Measurements from ENCODE around the gene EPB41L4A.
A peak's percentile ranks its signal among the peaks of the same experiment; 100 is the strongest.
"Not testable (repeated sequence)": the region's sequence is repeated elsewhere in the genome, so short reads cannot be mapped to it uniquely, and the experiment has no call there.

EPB41L4A gene, protein sequence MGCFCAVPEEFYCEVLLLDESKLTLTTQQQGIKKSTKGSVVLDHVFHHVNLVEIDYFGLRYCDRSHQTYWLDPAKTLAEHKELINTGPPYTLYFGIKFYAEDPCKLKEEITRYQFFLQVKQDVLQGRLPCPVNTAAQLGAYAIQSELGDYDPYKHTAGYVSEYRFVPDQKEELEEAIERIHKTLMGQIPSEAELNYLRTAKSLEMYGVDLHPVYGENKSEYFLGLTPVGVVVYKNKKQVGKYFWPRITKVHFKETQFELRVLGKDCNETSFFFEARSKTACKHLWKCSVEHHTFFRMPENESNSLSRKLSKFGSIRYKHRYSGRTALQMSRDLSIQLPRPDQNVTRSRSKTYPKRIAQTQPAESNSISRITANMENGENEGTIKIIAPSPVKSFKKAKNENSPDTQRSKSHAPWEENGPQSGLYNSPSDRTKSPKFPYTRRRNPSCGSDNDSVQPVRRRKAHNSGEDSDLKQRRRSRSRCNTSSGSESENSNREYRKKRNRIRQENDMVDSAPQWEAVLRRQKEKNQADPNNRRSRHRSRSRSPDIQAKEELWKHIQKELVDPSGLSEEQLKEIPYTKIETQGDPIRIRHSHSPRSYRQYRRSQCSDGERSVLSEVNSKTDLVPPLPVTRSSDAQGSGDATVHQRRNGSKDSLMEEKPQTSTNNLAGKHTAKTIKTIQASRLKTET

DNA sequence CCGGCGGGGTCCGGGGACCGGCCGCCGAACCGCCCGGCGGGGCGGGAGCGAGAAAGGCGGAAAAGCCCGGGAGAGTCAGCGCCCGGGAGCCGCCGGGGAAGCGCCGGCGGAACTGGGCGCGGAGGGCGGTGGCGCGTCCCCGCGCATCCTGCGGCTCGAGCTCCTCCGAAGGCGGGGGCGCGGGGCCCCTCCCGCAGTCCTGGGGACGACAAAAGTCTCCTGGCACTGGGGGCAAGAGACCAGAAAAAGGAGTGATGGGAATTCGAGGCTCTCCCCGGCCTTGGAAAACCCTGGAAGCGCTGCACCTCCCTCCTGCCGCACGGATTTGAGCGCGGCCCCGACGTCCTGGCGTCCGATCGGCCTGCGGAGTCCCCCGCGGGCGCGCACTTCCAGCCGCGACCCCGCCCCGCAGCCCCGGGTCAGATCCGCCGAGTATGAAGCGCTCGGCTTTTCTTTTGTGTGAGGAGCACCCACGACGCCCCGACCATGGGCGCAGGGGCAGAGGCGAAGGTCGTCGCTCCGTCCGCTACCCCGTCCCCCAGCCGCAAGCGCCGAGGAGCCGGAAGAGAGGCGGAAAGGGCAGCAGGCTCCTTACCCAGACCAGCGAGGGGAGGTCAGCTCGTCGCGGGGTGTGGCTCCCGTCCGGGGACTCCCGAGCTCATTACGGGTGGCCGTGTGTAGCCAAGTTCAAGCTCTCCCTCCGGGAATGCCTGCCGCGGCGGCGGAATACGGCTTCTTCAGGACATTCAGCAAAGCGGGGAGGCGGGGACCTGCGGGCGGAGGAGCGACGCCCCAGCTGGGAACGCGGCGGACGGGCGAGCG lies at the start of gene EPB41L4A:
TSS of gene EPB41L4A (minus strand) at position 114 of the 822 bp plus-strand sequence. CDS start 238 bp downstream, outside the sequence.
- DNase-seq: no peak

DNA sequence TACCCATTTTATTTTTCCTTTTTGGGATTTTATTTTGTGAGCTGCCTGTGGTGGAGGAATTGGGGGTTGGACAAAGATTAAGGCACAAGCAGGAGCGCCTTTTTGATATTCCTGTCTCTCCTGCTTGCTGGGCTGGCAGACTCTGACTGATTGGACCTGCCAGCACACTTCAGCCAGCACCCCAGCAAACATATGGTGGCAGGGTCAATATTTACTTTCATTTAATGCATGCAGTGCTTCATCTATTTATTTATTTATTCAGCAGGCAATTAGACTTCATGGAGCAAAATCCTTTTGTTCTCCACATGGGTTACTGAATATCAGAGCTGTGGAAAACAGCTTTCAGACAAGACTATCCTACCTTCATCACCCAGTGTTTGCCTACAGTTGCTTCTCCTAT lies 48.4 kb upstream of the EPB41L4A start:
- no peak for DNase-seq

DNA sequence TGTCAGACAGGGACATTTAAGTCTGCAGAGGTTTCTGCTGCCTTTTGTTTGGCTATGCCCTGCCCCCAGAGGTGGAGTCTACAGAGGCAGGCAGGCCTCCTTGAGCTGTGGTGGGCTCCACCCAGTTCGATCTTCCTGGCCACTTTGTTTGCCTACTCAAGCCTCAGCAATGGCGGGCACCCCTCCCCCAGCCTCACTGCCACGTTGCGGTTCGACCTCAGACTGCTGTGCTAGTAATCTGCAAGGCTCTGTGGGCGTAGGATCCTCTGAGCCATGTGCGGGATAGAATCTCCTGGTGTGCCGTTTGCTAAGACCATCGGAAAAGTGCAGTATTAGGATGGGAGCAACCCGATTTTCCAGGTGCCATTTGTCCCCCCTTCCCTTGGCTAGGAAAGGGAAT lies 47.2 kb upstream of the EPB41L4A start:
- not testable (repeated sequence) for DNase-seq

DNA sequence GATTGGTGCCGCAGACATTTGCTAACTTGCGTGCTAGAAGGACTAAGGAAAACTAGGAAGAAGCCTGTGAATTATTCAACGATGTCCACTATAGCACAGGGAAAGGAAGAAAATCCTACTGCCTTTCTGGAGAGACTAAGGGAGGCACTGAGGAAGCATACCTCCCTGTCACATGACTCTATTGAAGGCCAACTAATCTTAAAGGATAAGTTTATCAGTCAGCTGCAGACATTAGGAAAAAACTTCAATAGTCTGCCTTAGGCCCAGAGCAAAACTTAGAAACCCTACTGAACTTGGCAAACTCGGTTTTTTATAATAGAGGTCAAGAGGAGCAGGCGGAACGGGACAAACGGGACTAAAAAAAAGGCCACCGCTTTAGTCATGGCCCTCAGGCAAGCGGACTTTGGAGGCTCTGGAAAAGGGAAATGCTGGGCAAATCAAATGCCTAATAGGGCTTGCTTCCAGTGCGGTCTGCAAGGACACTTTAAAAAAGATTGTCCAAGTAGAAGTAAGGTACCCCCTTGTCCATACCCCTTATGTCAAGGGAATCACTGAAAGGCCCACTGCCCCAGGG lies 28.2 kb upstream of the EPB41L4A start:
- not testable (repeated sequence) for DNase-seq

DNA sequence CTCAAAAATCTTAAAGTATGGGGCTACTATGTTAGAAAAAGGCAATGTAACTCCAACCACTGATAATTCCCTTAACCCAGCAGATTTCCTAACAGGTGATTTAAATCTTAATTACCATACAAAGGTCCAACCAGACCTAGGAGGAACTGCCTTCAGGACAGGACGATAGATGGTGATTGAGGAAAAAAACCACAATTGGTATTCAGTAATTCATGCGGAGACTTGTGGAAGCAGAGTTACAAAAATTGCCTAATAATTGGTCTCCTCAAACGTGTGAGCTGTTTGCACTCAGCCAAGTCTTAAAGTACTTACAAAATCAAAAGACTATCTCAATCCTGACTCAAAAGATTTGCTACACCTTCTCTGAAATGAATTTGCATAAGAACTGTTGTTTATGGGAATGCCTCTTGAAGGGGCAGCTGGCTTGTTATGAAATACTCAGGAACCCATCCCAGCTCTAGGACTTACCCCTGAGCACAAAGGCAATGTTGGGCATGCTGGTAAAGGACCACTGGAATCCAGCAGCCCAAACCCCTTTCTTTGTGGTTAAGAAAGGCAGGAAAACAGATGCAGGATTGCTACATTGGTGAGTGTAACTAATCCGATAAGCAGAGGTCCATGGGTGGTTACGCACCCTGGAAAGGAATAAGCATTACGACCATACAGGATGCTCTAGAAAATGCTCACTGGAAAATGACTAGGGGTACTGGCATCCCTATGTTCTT lies 26.7 kb upstream of the EPB41L4A start:
- DNase-seq: no peak

DNA sequence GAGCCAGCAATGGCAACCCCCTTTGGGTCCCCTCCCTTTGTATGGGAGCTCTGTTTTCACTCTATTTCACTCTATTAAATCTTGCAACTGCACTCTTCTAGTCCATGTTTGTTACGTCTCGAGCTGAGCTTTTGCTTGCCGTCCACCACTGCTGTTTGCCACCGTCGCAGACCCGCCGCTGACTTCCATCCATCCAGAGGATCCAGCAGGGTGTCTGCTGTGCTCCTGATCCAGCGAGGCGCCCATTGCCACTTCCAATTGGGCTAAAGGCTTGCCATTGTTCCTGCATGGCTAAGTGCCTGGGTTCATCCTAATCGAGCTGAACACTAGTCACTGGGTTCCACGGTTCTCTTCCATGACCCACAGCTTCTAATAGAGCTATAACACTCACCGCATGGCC lies 24.9 kb upstream of the EPB41L4A start:
- not testable (repeated sequence) for DNase-seq

DNA sequence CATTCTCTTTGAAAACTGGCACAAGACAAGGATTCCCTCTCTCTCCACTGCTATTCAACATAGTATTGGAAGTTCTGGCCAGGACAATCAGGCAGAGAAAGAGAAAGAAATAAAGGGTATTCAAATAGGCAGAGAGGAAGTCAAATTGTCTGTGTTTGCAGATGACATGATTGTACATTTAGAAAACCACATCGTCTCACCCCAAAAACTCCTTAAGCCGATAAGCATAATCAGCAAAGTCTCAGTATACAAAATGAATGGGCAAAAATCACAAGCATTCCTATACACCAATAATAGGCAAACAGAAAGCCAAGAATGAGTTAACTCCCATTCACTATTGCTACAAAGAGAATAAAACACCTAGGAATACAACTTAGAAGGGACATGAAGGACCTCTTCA lies 21.0 kb upstream of the EPB41L4A start:
- DNase-seq: no peak

DNA sequence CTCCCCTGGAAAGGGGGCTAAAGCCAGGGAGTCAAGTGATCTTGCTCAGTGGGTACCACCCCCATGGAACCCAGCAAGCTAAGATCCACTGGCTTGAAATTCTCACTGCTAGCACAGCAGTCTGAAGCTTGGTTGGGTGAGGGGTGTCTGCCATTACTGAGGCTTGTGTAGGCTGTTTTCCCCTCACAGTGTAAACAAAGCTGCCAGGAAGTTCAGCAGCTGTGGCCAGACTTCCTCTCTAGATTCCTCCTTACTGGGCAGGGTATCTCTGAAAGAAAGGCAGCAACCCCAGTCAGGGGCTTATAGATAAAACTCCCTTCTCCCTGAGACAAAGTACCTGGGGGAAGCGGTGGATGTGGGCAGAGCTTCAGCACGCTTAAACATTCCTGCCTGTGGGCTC lies 17.1 kb upstream of the EPB41L4A start:
- no peak for DNase-seq

DNA sequence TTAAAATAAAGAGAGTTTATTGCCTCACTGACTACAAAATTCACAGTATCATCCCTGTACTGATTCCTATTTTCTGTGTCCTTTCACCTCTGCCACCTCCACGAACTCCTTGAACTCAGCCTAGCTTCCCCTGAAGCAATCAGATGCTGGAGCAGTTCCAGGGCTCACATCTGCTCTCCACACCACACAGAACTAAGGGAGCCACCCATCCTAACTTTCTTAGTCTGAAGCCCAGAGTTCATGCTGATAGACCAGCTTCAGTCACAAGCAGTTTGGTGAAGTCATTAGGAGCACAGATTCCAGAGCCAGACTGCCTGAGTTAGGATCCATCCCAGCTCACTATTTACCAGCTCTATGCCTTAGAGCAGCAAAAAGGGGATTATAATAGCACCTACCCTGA lies 15.6 kb upstream of the EPB41L4A start:
- DNase-seq: no peak

DNA sequence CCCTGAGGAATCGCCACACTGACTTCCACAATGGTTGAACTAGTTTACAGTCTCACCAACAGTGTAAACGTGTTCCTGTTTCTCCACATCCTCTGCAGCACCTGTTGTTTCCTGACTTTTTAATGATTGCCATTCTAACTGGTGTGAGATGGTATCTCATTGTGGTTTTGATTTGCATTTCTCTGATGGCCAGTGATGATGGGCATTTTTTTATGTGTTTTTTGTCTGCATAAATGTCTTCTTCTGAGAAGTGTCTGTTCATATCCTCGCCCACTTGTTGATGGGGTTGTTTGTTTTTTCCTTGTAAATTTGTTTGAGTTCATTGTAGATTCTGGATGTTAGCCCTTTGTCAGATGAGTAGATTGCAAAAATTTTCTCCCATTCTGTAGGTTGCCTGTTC lies 7.1 kb upstream of the EPB41L4A start:
- not testable (repeated sequence) for DNase-seq

DNA sequence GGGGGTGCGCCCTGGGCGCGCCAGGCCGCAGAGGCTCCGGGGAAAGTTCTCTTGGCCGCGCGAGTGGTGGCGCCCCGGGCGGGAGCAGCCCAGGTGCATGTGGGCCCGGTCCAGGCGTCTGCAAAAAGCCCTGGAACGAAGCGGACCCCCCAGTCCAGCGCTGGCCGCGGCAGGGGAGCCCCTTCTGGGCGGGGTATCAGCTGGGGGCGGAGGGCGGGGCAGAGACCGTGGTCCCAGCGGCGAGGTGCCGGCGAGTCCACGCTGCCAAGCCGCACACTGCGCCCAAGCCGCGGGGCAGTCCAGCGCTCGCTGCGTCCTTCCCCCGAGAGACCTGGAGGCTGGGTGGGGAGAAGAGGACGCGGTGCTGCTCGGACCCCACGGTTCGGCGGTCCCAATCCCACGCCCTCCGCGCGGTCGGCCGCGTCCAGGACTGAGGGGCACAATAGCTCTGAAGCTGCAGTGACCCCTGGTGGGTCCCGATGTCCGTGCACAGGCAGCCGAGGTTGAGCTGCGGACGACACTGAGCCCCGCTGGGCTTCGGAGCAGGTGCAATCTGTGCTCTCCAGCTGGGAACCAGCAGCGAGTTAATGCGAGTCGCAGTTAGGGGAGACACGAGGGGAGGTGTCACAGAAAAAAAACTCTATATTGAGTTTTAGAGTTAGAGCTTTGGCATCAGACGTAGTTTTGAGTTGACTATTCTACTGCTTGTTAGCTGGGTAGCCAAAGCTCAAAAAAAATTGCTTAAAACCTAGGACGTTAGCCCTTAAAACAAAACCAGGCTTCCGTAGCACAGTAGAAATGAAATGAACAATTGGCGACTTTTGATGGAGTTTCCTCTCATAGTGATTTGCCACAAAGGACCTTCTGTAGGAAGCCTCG lies 1.1 kb upstream of the EPB41L4A start:
- DNase-seq: peak; percentile 66

DNA sequence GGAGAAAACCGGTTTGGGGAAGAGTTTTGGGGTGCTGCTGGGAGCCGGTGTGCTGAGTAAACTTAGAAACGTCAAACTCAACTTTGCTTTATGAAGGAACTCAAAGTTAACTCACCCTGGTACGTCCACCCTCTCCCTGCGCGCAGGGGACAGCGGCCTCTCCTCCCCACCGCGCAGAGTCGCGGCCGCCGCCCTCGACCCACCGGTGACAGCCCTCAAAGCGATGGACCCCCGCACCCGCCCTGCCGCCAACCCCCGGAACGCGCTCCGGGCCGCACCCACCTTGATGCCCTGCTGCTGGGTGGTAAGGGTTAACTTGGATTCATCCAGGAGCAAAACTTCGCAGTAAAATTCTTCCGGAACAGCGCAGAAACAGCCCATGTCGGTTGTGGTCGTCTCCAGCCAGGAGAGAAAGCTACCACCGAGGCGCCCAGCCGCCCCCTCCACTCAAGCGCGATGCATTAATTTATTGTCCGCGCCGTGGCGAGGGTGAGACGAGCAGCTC lies 366 bp downstream of the EPB41L4A start:
- DNase-seq: no peak

DNA sequence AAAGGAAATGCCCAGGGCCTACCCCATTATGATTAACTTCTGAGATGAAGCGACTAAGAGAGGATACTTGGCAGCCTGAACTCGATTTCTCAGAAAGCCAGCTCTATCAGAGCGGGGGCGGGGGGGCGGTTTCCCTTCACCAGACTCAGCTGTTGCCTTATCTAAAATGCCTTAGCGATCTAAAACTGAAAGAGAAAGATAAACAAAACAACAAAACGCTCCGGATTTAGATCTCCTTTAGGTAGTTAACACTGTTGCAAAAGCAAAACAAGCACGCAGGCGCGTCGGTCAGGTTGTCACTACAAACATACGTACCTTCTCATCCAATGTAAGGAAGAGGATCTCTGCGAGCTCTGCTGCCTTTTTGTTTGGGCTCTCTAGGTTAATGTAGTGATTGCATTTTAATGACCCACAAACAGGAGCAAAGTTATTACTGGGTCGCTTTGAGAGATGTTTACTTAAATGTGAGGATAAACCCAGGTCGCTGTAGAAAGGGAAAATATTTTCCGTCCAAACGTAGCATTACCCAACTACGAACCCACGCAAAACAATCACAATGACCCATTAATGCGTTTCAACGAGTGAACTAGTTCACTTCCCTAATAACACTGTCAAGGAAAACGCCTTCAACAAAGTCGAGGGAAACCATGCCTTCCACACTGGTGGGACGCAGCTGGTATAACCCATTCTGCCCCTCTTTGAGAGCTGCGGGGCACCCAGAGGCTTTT lies 982 bp downstream of the EPB41L4A start:
- peak; percentile 82 for DNase-seq

DNA sequence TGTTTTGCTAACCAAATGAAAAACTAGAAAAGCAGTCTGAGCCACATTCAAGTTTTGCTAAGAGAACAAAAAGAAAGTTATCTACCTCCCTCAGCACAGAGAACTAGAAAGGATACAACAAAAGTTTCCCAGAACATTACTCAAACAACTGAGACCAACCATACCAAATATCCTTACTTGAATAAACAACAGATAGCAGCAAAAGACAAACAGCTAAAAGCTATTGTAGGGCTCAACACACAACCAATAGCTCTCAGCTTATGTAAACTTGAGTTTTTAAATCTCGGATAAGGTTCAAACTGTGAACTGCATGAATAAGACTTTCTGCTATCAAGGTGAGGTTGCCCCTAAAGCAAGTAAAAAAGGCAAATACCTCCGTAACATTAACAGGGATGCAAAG lies 3.5 kb downstream of the EPB41L4A start:
- no peak for DNase-seq

DNA sequence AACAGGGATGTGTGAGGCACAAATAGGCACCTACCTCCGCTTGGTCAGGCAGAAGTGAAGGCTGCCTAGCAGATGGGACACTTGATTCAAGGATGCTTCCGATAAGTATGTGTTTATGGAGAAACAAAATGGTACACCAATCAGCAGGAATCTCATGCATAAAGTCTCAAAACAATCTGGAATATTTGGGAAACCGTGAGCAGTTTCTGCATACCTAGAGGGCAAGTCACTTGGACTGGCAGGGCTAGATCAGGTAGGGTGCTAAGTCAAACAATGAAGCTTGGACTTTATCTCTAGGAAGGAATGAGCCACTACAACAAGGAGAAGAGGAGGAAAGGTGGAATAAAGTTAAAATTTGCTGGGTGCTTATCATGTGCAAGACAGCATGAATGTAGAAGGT lies 5.5 kb downstream of the EPB41L4A start:
- DNase-seq: no peak

DNA sequence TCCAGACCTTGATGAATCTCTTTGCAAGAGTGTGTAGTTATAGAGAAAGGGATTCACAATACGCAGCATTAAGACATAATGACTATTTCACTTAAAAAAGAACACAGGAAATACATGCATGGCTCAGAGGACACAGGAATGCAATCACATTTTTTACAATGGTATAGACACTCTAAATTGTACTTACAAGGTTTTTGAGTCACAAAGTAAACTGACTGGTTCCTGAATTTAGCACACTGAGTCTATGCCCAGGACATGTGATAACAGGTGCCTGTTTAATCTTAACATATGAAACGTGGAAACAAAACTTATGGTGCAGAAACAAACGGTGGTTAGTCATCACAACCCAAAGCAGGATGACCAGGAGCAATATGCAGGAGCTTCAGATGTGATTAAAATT lies 6.7 kb downstream of the EPB41L4A start:
- DNase-seq: no peak

DNA sequence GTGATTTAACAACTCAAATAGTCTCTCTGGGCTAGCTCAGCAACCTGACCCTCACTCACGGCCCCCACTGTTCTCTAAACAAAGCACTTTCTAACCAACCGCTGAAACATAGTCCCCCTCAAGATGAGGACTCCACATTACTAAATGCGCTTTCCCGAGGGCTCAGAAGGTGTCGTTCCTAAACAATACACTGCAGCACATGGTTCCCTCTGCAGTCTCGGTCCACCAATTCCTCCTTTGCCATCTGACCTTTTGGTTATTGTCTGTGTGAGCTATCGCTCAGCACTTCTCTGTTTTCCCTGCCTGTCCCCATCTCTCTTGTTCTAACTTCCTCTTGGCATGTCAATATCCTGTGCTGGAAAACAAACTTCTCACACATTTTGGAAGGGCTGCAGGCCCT lies 7.2 kb downstream of the EPB41L4A start:
- DNase-seq: no peak

DNA sequence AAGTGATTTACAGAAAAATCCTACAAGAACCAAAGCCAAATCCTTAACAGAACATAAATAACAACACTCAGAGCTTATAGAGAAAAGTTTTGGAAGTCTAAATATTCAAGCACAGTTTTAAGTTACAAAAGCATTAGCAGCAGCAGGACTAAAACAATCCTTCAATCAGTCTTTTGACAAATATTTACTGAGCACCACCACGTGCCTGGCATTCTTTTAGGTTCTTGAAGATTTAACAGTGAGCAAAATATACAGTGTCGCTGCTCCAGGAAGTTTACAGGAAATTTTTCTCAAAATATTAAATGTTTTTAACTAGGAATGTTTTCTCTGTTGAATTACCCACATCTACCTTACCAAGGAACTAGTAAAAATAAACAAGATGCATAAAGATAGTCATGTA lies 11.4 kb downstream of the EPB41L4A start:
- DNase-seq: no peak

DNA sequence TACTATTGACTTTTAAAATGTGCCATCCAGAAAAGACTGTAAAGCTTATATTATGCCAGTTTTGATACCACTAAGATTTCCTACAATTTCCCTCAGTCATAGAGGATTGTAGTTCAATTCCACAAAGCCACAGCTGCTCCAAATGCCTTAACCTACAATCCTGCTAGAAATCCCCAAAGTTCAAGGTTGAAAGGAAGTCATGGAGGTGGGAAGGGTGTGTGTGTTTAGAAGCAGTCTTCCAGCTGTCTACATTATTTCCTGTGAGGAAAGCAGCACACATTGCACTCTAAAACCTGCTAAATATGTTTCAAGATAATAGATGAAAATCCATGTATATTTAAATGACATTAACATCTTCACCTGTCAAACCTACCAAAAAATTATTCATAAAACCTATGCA lies 11.8 kb downstream of the EPB41L4A start:
- DNase-seq: no peak

DNA sequence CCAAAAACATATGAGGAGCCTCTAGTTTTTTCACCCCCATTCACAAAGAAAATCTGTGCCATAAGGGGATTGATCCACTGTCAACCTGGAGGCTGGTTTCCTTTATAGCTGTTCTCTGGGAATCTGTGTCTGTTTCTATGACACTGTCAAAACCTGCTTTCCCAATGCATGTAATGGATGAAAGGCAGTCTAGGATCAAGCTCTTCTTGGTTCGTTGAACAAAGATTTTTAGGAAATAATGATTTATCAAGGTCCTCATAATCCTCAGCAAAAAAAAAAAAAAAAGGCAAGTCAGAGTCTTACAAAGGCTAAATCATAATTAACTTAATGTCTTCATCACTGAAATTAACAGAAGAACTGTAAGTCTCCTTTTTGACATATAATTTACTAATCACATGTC lies 16.0 kb downstream of the EPB41L4A start:
- DNase-seq: no peak

DNA sequence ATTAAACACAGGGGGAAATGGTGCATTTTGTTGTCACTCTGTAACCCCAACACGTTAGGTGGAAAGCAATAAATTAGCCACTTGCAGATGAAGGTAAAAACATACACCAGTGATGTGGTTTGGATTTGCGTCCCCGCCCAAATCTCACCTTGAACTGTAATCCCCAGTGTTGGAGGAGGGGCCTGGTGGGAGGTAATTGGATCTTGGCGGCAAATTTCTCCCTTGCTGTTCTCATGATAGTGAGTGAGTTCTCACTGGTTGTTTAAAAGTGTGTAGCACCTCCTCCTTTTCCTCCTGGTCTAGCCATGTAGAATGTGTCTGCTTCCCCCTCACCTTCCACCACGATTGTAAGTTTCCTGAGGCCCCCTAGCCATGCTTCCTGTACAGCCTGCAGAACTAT lies 17.2 kb downstream of the EPB41L4A start:
- no peak for DNase-seq
